DLD1 (cell line): ENCODE measurements around the gene DCDC2.
"Not testable (repeated sequence)": the region's sequence is repeated elsewhere in the genome, so short reads cannot be mapped to it uniquely, and the experiment has no call there.

ENCODE experiments used
- in situ Hi-C: cut with HindIII; loops from 2 replicates; pipeline ENCODE4 v1.10.0; 2017; ENCODE audit warnings: low sequenced_read_pairs

DCDC2 gene

GRCh38 chr6:24381476-24382219 lies 23.8 kb upstream of the DCDC2 start:
- in situ Hi-C loops, result no loop called here

GRCh38 chr6:24378473-24379097 lies 20.7 kb upstream of the DCDC2 start:
- in situ Hi-C loops, result no loop called here

GRCh38 chr6:24376871-24377270 lies 19.0 kb upstream of the DCDC2 start:
- in situ Hi-C loops, result no loop called here

GRCh38 chr6:24374612-24375011 lies 16.8 kb upstream of the DCDC2 start:
- in situ Hi-C loops, result no loop called here

GRCh38 chr6:24365103-24365633 lies 7.3 kb upstream of the DCDC2 start:
- in situ Hi-C loops, result not testable (repeated sequence)

- in situ Hi-C loops, result not testable (repeated sequence)
Measured at GRCh38 chr6:24362363-24362762, 4.5 kb upstream of the DCDC2 start.

- in situ Hi-C loops, result no loop called here
Measured at GRCh38 chr6:24359640-24360454, 2.0 kb upstream of the DCDC2 start.

- in situ Hi-C loops, result no loop called here
Measured at GRCh38 chr6:24358219-24358821, 461 bp upstream of the DCDC2 start.

GRCh38 chr6:24356310-24356973 lies 1.4 kb downstream of the DCDC2 start:
- in situ Hi-C loops, result no loop called here

GRCh38 chr6:24355393-24355792 lies 2.5 kb downstream of the DCDC2 start:
- in situ Hi-C loops, result no loop called here

GRCh38 chr6:24353861-24354260 lies 4.0 kb downstream of the DCDC2 start:
- in situ Hi-C loops, result no loop called here

GRCh38 chr6:24352434-24352833 lies 5.4 kb downstream of the DCDC2 start:
- in situ Hi-C loops, result no loop called here

- in situ Hi-C loops, result no loop called here
Measured at GRCh38 chr6:24344976-24345375, 12.9 kb downstream of the DCDC2 start.

- in situ Hi-C loops, result no loop called here
Measured at GRCh38 chr6:24340998-24341938, 16.6 kb downstream of the DCDC2 start.

- in situ Hi-C loops, result no loop called here
Measured at GRCh38 chr6:24339932-24340331, 17.9 kb downstream of the DCDC2 start.

- in situ Hi-C loops, result no loop called here
Measured at GRCh38 chr6:24334285-24334684, 23.6 kb downstream of the DCDC2 start.

GRCh38 chr6:24332317-24332716 lies 25.5 kb downstream of the DCDC2 start:
- in situ Hi-C loops, result no loop called here

GRCh38 chr6:24330137-24330732 lies 27.6 kb downstream of the DCDC2 start:
- in situ Hi-C loops, result no loop called here

- in situ Hi-C loops, result no loop called here
Measured at GRCh38 chr6:24329451-24329850, 28.4 kb downstream of the DCDC2 start.
